ENCODE measurements around the gene LEMD2. TPM values are rescaled to one million over a fixed set of nuclear protein-coding genes. Genes with fewer than 3 reads are reported as not detected.

Gene LEMD2
- total RNA-seq, 1 experiment from 2014 or later, result 91.8 TPM

DNA sequence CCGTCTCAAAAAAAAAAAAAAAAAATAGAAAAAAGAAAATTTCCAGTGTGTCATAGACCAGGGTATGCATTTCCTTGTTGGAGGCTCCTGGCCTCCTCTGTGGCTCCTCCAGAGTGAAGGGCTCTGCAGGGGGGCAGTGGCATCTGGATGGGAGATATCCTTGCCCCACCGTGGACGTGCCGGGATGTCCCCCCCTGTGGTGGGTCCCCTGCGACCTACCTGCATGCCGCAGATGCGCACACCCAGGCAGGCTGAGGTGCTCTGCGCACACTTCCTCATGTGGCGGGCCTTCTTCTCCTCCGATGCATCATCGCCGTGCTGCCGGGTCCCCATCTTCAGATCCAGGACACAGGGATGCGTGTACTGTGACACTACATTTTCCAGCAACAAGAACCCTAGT, 63.7 kb downstream of the LEMD2 start:
- H3K27me3 Mint-ChIP-seq (ENCODE audit: low read depth), result peaks cover 20% of the 10 kb centered on the region

More for the DNA sequence above, 63.7 kb downstream of the LEMD2 start:
- H3K9me3 Mint-ChIP-seq, result no peaks in the 10 kb centered on the region
- H4K91ac ChIP-seq (ENCODE audit: insufficient read length, low read depth, low read length), result no peak overlapping the region
- no peak overlapping the region for H2BK120ac ChIP-seq (ENCODE audit: low read depth, low read length, poor library complexity, severe bottlenecking)
- H3K23ac ChIP-seq (ENCODE audit: insufficient read length, low read depth, low read length), result no peak overlapping the region
- H3K23me2 ChIP-seq (ENCODE audit: insufficient read length, low read depth, low read length, poor library complexity, severe bottlenecking), result no peaks in the 10 kb centered on the region
- DNase-seq, result no peak
- no peak overlapping the region for H3T11ph ChIP-seq (ENCODE audit: low read length)
- H3K9me3 ChIP-seq (ENCODE audit: control insufficient read depth, low read depth, low read length), result no peaks in the 10 kb centered on the region
- H3K27me3 ChIP-seq (ENCODE audit: insufficient read depth, low read length), result no peaks in the 10 kb centered on the region
- no peaks in the 10 kb centered on the region for H4K20me1 ChIP-seq (ENCODE audit: control insufficient read depth, insufficient read depth, insufficient read length)
- H3K79me2 ChIP-seq (ENCODE audit: insufficient read depth, low read length), result no peaks in the 10 kb centered on the region
- H3K4me2 ChIP-seq (ENCODE audit: insufficient read depth, insufficient read length, low read length), result no peak overlapping the region
- H4K8ac ChIP-seq (replicated peaks; ENCODE audit: insufficient read length, low read depth, low read length), result no peak overlapping the region
- H3K79me1 ChIP-seq (ENCODE audit: insufficient read depth, low read depth, low read length, poor library complexity, severe bottlenecking), result no peaks in the 10 kb centered on the region
- no peak overlapping the region for H3K4me3 Mint-ChIP-seq
- TF ChIP-seq, protein P1, sequence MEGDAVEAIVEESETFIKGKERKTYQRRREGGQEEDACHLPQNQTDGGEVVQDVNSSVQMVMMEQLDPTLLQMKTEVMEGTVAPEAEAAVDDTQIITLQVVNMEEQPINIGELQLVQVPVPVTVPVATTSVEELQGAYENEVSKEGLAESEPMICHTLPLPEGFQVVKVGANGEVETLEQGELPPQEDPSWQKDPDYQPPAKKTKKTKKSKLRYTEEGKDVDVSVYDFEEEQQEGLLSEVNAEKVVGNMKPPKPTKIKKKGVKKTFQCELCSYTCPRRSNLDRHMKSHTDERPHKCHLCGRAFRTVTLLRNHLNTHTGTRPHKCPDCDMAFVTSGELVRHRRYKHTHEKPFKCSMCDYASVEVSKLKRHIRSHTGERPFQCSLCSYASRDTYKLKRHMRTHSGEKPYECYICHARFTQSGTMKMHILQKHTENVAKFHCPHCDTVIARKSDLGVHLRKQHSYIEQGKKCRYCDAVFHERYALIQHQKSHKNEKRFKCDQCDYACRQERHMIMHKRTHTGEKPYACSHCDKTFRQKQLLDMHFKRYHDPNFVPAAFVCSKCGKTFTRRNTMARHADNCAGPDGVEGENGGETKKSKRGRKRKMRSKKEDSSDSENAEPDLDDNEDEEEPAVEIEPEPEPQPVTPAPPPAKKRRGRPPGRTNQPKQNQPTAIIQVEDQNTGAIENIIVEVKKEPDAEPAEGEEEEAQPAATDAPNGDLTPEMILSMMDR (conservative IDR thresholded peaks at IDR 0.05), result no peak
- WGBS (ENCODE audit: extremely low coverage, insufficient read length, low lambda C conversion rate), result no CpG with 5 or more reads among the region's 14 CpGs
- no peak overlapping the region for H3K14ac ChIP-seq (ENCODE audit: insufficient read depth, low read length)
- no peak overlapping the region for H2BK12ac ChIP-seq (ENCODE audit: insufficient read length, low read depth, low read length)
- H3K4ac ChIP-seq (ENCODE audit: low read depth, low read length), result no peak overlapping the region
- peaks cover 44 to 48% of the 10 kb centered on the region in 2 experiments for H3K4me1 Mint-ChIP-seq
- H3K27ac Mint-ChIP-seq, result no peak overlapping the region; a peak in 1 of 7 replicates
- H3K9ac ChIP-seq (ENCODE audit: extremely low read depth, insufficient read length, low read length), result no peak overlapping the region
- no peak overlapping the region for H4K5ac ChIP-seq (ENCODE audit: insufficient read length, low read depth, low read length)
- H2BK5ac ChIP-seq (ENCODE audit: insufficient read length, low read length), result no peak overlapping the region
- H3K4me1 ChIP-seq (ENCODE audit: insufficient read depth, low read length), result peaks cover 4% of the 10 kb centered on the region; the same call in 1 of the 2 replicates
- H3K27ac ChIP-seq (ENCODE audit: insufficient read length, low read depth, low read length), result no peak overlapping the region
- no peaks in the 10 kb centered on the region for H3K36me3 Mint-ChIP-seq (ENCODE audit: insufficient read depth in 1 of 3, low read depth in 3 of 3)
- no peak overlapping the region for H2AFZ ChIP-seq (ENCODE audit: low read length)
- no peak overlapping the region for H3K18ac ChIP-seq (ENCODE audit: insufficient read length, low read depth, low read length)
- no peak overlapping the region for H3K56ac ChIP-seq (ENCODE audit: insufficient read length, low read depth, low read length)
- no peak overlapping the region for H2AK5ac ChIP-seq (ENCODE audit: insufficient read length, low read length)
- H2BK20ac ChIP-seq (ENCODE audit: low read depth, low read length, poor library complexity, severe bottlenecking), result no peak overlapping the region
- H2BK15ac ChIP-seq (ENCODE audit: low read depth, low read length), result no peak overlapping the region
